ENCODE data around the gene TMEM207.
A peak's percentile ranks its signal among the peaks of the same experiment; 100 is the strongest.
"Not testable (repeated sequence)": the region's sequence is repeated elsewhere in the genome, so short reads cannot be mapped to it uniquely, and the experiment has no call there.

TMEM207 gene

GRCh38 chr3:190449801-190450200 lies at the start of gene TMEM207:
TSS of gene TMEM207 (minus strand) at chr3:190449901. CDS start at chr3:190449809, 92 bp downstream.
- no peak for DNase-seq

- no peak for DNase-seq
These were observed 49.4 kb upstream of the TMEM207 start for GRCh38 chr3:190499122-190499521.

GRCh38 chr3:190498293-190498692 lies 48.6 kb upstream of the TMEM207 start:
- no peak for DNase-seq

GRCh38 chr3:190497811-190498210 lies 48.1 kb upstream of the TMEM207 start:
- DNase-seq: no peak

GRCh38 chr3:190496859-190497258 lies 47.2 kb upstream of the TMEM207 start:
- no peak for DNase-seq

GRCh38 chr3:190495796-190496195 lies 46.1 kb upstream of the TMEM207 start:
- no peak for DNase-seq

GRCh38 chr3:190495354-190495753 lies 45.7 kb upstream of the TMEM207 start:
- DNase-seq: no peak

GRCh38 chr3:190494907-190495306 lies 45.2 kb upstream of the TMEM207 start:
- no peak for DNase-seq

- DNase-seq: no peak
These were observed 43.3 kb upstream of the TMEM207 start for GRCh38 chr3:190492966-190493365.

- DNase-seq: no peak
These were observed 42.4 kb upstream of the TMEM207 start for GRCh38 chr3:190492129-190492528.

GRCh38 chr3:190491533-190492054 lies 41.9 kb upstream of the TMEM207 start:
- peak; percentile 27 for DNase-seq

- no peak for DNase-seq
These were observed 37.4 kb upstream of the TMEM207 start for GRCh38 chr3:190486908-190487607.

- no peak for DNase-seq
These were observed 36.8 kb upstream of the TMEM207 start for GRCh38 chr3:190486533-190486864.

- no peak for DNase-seq
These were observed 36.3 kb upstream of the TMEM207 start for GRCh38 chr3:190485830-190486532.

- DNase-seq: no peak
These were observed 32.1 kb upstream of the TMEM207 start for GRCh38 chr3:190481779-190482178.

- DNase-seq: not testable (repeated sequence)
These were observed 23.6 kb upstream of the TMEM207 start for GRCh38 chr3:190473261-190473660.

- no peak for DNase-seq
These were observed 18.2 kb upstream of the TMEM207 start for GRCh38 chr3:190467922-190468321.

- DNase-seq: no peak
These were observed 8.3 kb upstream of the TMEM207 start for GRCh38 chr3:190458040-190458439.

GRCh38 chr3:190456770-190457169 lies 7.1 kb upstream of the TMEM207 start:
- DNase-seq: no peak

- no peak for DNase-seq
These were observed 6.1 kb upstream of the TMEM207 start for GRCh38 chr3:190455828-190456227.

- DNase-seq: no peak
These were observed 1.4 kb downstream of the TMEM207 start for GRCh38 chr3:190448256-190448655.

- DNase-seq: no peak
These were observed 3.0 kb downstream of the TMEM207 start for GRCh38 chr3:190446573-190447279.

GRCh38 chr3:190444576-190445145 lies 5.0 kb downstream of the TMEM207 start:
- DNase-seq: no peak
